ENCODE results near the gene FASLG.

The FASLG gene

DNA sequence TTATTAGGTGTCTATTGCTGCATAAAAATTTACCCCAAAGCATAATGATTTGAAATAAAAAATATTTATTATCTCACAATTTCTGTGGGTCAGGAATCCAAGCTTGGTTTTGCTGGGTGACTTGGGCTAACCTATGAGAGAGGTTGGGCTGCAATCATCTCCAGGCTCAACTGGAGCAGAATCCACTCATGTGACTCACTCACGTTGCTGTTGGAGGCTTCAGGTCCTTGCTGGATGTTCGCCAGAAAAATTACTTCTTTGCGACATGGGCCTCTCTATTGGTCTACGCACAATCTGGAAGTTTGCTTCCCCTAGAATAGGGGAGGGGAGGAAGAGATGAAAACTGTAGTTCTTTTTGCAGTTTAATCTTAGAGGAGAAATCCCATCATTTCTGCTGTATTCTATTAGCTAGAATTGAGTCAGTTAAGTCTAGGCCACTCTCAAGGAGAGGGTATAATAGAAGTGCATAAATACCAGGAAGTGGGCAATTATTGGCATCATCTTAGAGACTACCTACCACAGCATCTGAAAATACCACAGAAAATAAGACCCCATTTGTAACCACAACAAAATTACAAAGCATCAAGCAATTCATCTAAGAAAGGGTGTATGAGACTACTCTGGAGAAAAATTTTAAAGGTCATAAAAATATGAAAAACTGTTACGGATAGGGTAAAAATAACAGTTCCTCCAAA is 5.7 kb upstream of the FASLG start:
- TF ChIP-seq, protein P1, sequence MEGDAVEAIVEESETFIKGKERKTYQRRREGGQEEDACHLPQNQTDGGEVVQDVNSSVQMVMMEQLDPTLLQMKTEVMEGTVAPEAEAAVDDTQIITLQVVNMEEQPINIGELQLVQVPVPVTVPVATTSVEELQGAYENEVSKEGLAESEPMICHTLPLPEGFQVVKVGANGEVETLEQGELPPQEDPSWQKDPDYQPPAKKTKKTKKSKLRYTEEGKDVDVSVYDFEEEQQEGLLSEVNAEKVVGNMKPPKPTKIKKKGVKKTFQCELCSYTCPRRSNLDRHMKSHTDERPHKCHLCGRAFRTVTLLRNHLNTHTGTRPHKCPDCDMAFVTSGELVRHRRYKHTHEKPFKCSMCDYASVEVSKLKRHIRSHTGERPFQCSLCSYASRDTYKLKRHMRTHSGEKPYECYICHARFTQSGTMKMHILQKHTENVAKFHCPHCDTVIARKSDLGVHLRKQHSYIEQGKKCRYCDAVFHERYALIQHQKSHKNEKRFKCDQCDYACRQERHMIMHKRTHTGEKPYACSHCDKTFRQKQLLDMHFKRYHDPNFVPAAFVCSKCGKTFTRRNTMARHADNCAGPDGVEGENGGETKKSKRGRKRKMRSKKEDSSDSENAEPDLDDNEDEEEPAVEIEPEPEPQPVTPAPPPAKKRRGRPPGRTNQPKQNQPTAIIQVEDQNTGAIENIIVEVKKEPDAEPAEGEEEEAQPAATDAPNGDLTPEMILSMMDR (IDR thresholded peaks at IDR 0.05; ENCODE audit: low read depth, low read length, missing control alignments), result no peak
- no peak overlapping the region for H3K4me3 ChIP-seq (replicated peaks; ENCODE audit: low read depth, low read length)
- DNase-seq (ENCODE audit: extremely low read depth, low read depth), result no peak

DNA sequence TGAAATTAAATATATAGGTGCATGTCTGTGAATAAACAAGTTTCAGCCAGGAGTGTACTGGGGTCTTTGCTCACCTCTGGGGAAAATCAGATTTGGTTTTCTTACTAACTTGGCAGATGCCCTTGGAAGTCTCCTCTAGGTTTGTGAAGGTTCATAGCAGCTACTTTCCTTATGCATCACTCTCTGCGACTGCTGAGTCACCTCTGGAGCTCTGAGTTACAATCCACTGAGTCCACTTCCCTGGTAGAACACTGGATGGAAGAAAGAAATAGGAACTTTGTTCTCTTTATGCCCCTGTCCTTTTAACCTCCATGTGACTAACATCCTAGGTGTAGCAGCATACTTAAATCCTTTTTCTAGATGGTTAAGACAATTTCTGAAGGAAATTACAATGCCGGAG is 4.4 kb upstream of the FASLG start:
- DNase-seq (ENCODE audit: extremely low read depth, low read depth), result no peak
- H3K4me3 ChIP-seq (replicated peaks; ENCODE audit: low read depth, low read length), result no peak overlapping the region
- TF ChIP-seq, protein P1 (IDR thresholded peaks at IDR 0.05; ENCODE audit: low read depth, low read length, missing control alignments), result no peak

GRCh38 chr1:172656576-172656975 is 2.3 kb upstream of the FASLG start:
- TF ChIP-seq, protein P1 (IDR thresholded peaks at IDR 0.05; ENCODE audit: low read depth, low read length, missing control alignments), result no peak
- no peak overlapping the region for H3K4me3 ChIP-seq (replicated peaks; ENCODE audit: low read depth, low read length)
- no peak for DNase-seq (ENCODE audit: extremely low read depth, low read depth)

- H3K4me3 ChIP-seq (replicated peaks; ENCODE audit: low read depth, low read length), result no peak overlapping the region
- TF ChIP-seq, protein P1 (IDR thresholded peaks at IDR 0.05; ENCODE audit: low read depth, low read length, missing control alignments), result no peak
- DNase-seq (ENCODE audit: extremely low read depth, low read depth), result no peak
These were observed 1.3 kb upstream of the FASLG start for GRCh38 chr1:172657586-172657985.

GRCh38 chr1:172661107-172661506 is 2.2 kb downstream of the FASLG start:
- DNase-seq (ENCODE audit: extremely low read depth, low read depth), result no peak
- H3K4me3 ChIP-seq (replicated peaks; ENCODE audit: low read depth, low read length), result no peak overlapping the region
- TF ChIP-seq, protein P1 (IDR thresholded peaks at IDR 0.05; ENCODE audit: low read depth, low read length, missing control alignments), result no peak

DNA sequence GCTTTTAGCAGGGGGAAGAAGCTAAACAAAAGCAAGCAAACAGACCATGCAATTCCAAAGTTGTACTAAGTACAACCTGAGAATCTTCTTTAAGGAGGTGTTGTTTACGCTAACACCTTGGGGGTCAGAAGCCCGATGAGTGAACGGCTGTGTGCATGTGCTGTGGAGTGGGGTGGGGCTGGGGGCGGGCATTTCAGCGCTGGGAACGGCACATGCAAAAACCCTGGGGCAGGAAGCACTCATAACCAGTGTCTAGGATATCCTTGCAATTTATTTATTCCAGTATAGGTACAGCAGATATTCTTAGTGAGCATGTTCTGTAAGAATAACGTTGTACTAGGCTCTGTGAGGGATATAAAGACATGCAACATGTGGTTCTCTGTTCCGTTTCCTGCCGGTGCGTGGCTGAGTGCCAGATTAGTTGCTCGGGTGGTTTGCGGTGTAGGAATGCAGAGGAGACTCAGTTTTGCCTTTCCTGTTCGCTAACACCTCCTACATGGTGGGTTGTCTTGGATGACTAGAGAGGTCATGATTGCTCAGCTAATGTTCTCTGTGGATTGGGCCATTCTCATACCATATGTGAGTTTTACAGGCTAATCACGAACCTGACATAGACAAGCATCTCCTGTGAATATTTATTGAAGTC is 3.7 kb downstream of the FASLG start:
- DNase-seq (ENCODE audit: extremely low read depth, low read depth), result peak; percentile 78
- TF ChIP-seq, protein P1 (IDR thresholded peaks at IDR 0.05; ENCODE audit: low read depth, low read length, missing control alignments), result no peak
- H3K4me3 ChIP-seq (replicated peaks; ENCODE audit: low read depth, low read length), result no peak overlapping the region

Measured in HFF-Myc (cell line).